Amniotic stem cell (primary cell): ENCODE data around the gene ECE2.

Experiments used
- DNase-seq: peaks from one replicate; lab custom pipeline; 2025; lab: John Stamatoyannopoulos, UW

ECE2 gene

DNA sequence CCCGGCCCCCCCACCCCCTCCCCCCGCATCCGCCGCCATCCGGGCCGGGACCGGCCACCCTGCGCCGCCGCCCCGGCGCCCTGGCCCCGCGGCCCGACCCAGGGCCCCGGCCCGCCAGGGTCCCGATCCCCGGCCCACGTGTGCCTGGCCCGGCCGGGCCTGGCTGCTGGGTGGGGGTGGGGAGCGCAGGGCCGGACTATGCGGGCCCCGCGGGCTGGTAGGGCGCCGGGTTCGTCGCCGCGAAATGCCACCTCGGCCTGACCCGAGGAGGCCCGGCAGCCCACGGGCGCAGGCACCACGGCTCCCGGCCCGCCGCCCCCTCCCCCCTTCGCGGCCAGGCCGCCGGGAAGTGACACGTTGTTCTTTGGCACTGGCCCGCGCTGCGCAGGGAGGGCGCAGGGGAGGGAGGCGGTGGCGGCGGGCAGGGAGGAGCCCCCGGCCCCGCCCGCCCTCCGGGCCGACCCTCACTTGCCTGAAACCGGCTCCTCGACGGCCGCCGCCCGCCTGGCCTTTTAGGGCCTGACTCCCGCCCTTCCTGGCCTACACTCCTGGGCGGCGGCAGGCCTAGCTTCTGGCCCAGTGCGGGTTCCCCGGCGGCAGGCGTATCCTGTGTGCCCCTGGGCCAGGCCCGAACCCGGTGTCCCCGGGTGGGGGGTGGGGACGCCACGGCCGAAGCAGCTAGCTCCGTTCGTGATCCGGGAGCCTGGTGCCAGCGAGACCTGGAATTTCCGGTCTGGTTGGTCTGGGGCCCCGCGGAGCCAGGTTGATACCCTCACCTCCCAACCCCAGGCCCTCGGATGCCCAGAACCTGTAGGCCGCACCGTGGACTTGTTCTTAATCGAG, 39.1 kb downstream of the ECE2 start:
- DNase-seq: no peak

- no peak for DNase-seq
Measured at GRCh38 chr3:184315543-184315867, 39.7 kb downstream of the ECE2 start.

DNA sequence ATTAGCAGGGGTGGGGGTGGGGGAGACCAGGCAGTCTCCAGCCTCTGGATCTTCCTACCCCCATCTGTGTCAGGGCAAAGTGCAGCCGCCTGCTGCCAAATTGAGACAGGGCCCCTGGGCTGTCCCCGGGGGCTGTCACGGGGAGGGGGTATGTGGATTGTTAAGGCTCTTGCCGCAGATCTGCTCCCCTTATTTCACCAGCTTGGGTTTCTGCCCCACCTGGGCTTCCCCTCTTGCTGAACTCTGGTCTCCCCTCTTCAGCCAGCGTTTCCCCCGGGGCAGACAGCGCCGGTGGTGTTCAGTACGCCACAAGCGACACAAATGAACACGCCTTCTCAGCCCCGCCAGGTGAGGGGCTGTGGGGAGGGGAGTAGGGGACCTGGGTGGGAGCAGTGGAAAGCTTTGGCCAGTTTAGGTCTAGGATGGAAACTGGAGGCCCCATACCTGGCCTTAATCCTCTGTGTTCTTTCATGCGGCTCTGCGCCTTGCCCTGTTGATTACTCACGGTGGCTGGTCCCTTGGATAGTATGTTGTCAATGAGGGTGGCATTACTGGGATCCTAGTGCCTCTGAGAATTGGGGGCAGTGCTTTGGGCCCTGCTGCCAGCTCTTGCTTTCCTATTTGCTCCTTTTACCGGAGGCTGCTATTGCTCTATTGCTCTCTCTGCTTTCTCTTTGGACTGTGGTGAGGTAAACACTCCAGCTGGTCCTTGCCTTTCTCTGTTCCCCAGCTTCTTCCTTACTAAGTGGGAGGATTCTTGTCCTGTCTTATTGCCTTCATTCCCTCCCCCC, 40.2 kb downstream of the ECE2 start:
- no peak for DNase-seq

- DNase-seq: no peak
Measured at GRCh38 chr3:184316792-184317191, 41.0 kb downstream of the ECE2 start.

GRCh38 chr3:184317201-184317600, 41.4 kb downstream of the ECE2 start:
- DNase-seq: no peak

DNA sequence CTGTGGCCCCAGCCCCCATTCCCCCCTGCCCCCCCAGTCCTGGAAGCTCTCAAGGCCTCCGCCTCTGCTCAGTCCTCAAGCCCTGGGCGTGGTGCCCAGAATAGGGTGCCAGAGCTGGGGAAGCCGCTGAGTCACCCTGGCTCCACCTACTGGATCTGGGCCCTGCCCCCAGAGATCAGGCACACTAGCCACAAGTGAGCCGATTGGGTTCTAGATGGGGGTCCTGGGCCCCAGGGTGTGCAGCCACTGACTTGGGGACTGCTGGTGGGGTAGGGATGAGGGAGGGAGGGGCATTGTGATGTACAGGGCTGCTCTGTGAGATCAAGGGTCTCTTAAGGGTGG, 44.3 kb downstream of the ECE2 start:
- DNase-seq: peak; percentile 95

- DNase-seq: no peak
Measured at GRCh38 chr3:184321666-184322065, 45.8 kb downstream of the ECE2 start.

- no peak for DNase-seq
Measured at GRCh38 chr3:184322731-184323487, 47.1 kb downstream of the ECE2 start.

- no peak for DNase-seq
Measured at GRCh38 chr3:184323696-184324095, 47.9 kb downstream of the ECE2 start.

DNA sequence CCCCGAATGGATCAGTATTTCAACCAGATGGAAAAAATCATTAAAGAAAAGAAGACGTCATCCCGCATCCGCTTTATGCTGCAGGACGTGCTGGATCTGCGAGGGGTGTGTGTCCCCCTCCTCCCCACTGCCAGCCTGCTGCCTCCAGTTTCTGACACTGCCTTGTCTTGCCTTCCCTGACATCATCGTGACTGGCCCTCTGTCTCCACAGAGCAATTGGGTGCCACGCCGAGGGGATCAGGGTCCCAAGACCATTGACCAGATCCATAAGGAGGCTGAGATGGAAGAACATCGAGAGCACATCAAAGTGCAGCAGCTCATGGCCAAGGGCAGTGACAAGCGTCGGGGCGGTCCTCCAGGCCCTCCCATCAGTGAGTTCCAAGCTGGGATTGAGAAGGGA, 49.4 kb downstream of the ECE2 start:
- DNase-seq: no peak

GRCh38 chr3:184325715-184326369, 50.0 kb downstream of the ECE2 start:
- no peak for DNase-seq

- DNase-seq: no peak
Measured at GRCh38 chr3:184327171-184327570, 51.3 kb downstream of the ECE2 start.

DNA sequence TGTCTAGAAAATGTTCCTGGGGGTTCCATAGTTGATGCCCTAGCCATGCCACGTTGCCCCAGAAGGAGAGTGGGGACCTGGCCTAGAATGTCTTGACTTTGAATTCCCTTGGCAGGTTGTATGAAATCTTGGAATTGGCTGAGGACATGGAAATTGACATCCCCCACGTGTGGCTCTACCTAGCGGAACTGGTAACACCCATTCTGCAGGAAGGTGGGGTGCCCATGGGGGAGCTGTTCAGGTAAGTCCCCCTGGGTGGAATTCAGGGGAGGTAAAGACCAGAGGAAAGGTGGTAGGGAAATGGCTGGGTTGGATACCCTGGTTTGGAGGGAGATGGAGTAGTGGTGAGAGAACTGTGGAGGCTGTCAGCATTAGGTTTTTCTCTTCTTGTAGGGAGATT, 52.7 kb downstream of the ECE2 start:
- DNase-seq: no peak

DNA sequence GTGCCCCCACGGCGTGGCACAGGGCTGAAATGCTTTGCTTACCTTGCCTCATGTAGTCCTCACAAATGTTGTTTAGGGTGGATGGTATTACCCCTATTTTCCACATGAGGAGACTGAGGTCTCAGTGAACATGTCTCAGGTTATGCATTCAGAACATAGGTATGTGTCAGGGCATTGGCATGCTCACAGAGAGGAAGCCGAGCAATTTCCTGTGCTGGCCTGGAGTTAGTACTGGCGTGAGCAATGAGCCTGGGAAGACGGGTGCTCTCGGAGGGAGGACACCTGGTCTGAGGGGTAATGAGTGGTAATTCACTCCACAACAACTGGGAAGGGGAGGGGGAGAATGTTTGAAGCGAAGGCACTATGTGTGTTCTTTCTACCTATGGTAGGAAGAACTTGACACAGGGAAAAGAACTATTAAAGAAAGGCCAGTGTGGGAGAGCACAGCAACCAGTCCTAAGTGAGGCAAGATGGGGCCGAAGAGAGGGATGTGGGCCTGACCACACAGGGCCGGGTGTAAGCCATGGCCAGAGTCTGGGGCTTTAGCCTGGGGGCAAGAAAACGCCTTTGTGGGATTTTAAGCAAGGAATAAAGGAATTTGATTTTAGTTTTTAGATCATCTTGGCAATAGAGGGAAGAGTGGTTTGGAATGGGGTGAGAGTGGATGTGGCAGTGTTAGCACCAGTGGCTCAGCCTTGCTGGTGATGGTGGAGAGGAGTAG, 56.7 kb downstream of the ECE2 start:
- DNase-seq: peak; percentile 82

DNA sequence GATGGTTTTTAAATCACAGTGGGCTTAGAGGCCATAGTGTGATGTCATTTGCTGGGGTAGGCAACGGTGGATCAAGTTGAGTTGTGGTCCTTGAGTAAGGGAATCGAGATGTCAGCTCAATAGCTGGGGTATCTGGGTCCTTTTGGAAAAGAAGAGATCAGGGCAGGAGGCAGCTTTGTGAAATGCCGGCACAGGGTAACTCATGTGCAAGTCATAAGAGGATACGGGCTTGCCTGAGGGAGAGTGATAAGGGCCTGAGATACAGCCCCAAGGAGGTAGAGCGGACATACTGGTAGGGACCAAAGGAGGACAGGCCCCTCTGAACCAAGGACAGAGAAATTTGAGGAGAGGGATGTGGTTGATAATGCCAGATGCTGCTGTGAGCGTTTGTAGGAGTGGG, 57.4 kb downstream of the ECE2 start:
- DNase-seq: no peak

GRCh38 chr3:184333700-184334099, 57.9 kb downstream of the ECE2 start:
- DNase-seq: no peak

DNA sequence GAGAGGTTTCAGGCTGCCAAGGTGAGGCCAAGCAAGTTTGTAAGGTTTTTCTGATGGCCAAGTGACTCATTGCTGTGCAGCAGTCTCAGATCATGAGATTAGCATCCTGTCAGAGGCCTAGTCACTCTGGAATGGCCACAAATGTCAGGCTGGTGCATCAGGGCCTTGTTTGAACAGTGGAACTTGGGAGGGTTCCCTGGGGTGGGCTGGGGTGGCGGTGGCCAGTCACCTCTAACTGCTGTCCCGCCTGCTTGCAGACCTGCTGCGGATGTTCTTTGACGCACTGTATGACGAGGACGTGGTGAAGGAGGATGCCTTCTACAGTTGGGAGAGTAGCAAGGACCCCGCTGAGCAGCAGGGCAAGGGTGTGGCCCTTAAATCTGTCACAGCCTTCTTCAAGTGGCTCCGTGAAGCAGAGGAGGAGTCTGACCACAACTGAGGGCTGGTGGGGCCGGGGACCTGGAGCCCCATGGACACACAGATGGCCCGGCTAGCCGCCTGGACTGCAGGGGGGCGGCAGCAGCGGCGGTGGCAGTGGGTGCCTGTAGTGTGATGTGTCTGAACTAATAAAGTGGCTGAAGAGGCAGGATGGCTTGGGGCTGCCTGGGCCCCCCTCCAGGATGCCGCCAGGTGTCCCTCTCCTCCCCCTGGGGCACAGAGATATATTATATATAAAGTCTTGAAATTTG, 58.8 kb downstream of the ECE2 start:
- no peak for DNase-seq

- no peak for DNase-seq
Measured at GRCh38 chr3:184335291-184335660, 59.5 kb downstream of the ECE2 start.

DNA sequence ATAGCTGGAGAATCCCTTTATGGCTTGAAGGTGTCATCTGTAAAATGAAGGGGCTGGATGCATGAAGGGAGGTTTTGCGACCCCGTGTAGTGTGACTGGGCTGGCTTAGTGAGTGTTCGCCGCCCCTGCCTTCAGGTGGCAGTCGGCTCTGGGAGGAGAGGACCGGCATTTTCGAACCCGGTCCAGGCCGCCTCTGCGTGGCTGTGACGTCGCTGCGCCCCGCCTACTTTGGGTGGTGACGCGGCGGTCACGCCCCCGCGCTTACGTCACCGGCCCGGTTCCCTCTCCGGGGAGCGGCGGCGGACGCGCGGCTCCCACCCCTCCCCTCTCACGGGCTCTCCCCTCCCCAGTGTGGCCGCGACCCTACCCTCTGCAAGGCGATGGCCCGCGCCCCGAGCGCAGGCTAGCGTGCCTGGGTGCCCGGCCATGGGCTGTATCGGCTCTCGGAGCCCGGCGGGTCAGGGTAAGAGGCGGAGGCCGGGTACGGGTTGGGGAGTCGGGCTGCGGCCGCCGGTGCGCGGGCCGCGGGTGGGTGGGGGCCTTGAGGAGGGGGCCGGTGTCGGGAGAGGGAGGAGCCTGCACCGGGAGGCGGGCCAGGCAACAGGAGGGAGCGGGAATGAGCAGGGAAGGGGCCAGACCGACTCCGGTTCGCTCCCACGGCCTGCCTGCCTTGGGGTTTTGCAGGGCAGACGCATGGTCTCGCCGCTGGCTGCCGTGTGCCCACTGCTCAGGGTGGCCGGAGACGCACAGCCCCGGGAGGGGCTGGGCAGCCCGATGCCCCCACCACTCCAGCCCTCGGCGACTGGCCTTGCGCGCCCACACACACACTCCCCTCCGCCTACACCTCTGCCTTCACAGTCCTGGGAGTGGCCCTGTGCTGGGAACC, 60.1 kb downstream of the ECE2 start:
- DNase-seq: peak; percentile 51
